Lung (tissue), 12 donors: ENCODE data around the gene RGMA. TPM values are rescaled to one million over a fixed set of nuclear protein-coding genes. Genes with fewer than 3 reads are reported as not detected.
A peak's percentile ranks its signal among the peaks of the same experiment; 100 is the strongest.

ENCODE experiments used
- ATAC-seq: fragments of 200-7000 bp; cut with Tn5 transposase; one replicate; pipeline ENCODE4 v1.9.1; 2020; ENCODE audit warnings: moderate number of reproducible peaks; ENCODE audit not compliant: insufficient read depth, low FRiP score
- DNase-seq, 3 donors: peaks; one replicate each; pipeline ENCODE4 v3.0.0-alpha.2; 2013 to 2017
- H3K27ac ChIP-seq, 2 donors: one replicate each; pipeline ENCODE4 v1.5.1; 2013; ENCODE audit warnings: mild to moderate bottlenecking in 2 of 2, moderate library complexity in 2 of 2, control low read depth in 1 of 2, inconsistent platforms in 1 of 2, low read depth in 1 of 2, low read length in 1 of 2
- H3K27me3 ChIP-seq, 3 donors: one replicate each; pipeline ENCODE4 v1.5.1; 2013; ENCODE audit warnings: low read length in 2 of 3; ENCODE audit not compliant: control insufficient read depth in 3 of 3, insufficient read depth in 3 of 3
- H3K36me3 ChIP-seq, 4 donors: one replicate each; pipeline ENCODE4 v1.5.1; 2013; ENCODE audit warnings: low read length in 4 of 4, mild to moderate bottlenecking in 1 of 4, moderate library complexity in 1 of 4; ENCODE audit not compliant: control insufficient read depth in 4 of 4, insufficient read depth in 4 of 4
- H3K4me1 ChIP-seq, 5 donors: one replicate each; pipeline ENCODE4 v1.5.1; 2013; ENCODE audit warnings: low read length in 5 of 5, mild to moderate bottlenecking in 2 of 5, moderate library complexity in 1 of 5; ENCODE audit not compliant: control insufficient read depth in 5 of 5, insufficient read depth in 5 of 5
- H3K4me3 ChIP-seq: one replicate; pipeline ENCODE4 v1.5.1; 2013; ENCODE audit warnings: mild to moderate bottlenecking, control low read depth, moderate library complexity
- H3K9ac ChIP-seq, 2 donors: one replicate each; pipeline ENCODE4 v1.5.1; 2013; ENCODE audit warnings: low read length in 2 of 2, control low read depth in 1 of 2; ENCODE audit not compliant: insufficient read depth in 1 of 2
- H3K9me3 ChIP-seq, 4 donors: one replicate each; pipeline ENCODE4 v1.5.1; 2013; ENCODE audit warnings: low read length in 3 of 4, mild to moderate bottlenecking in 1 of 4, moderate library complexity in 1 of 4; ENCODE audit not compliant: control insufficient read depth in 4 of 4, insufficient read depth in 3 of 4
- WGBS, 2 donors: extraction: QIAGEN DNeasy Blood & Tissue Kit; methylation state at CpG; one replicate each; pipeline ENCODE4 v1.1.7; 2013; 5-methylcytosine and 5-hydroxymethylcytosine counted together
- polyA plus RNA-seq, 2 donors: library from polyadenylated mRNA; stranded (reverse); fragments of 200-250 nt; gene quantifications; one replicate each; pipeline ENCODE4 v1.2.1, GENCODE V29; 2013
- total RNA-seq, 2 donors: library from RNA; depleted of rRNA in 1 of 2; stranded (reverse); fragments of >200 nt in 1 of 2; gene quantifications; one replicate each; pipeline ENCODE4 v1.2.1, GENCODE V29; 2014 to 2021
- TF ChIP-seq, protein P1 (sequence below): IDR thresholded peaks from 2 replicates; pipeline ENCODE4 v1.5.1; 2012; ENCODE audit warnings: mild to moderate bottlenecking; ENCODE audit errors: control extremely low read depth, extremely low read depth
- donor health status: control.
- donor health status: control.
- donor health status: Bipolar disorder and iron deficiency.
- donor health status: healthy.
- donor health status: DM: yes; HTN: yes; CAD: no.

RGMA gene
- total and polyA plus RNA-seq, 4 donors: 2.3 to 11.3 (median 5.0) TPM

DNA sequence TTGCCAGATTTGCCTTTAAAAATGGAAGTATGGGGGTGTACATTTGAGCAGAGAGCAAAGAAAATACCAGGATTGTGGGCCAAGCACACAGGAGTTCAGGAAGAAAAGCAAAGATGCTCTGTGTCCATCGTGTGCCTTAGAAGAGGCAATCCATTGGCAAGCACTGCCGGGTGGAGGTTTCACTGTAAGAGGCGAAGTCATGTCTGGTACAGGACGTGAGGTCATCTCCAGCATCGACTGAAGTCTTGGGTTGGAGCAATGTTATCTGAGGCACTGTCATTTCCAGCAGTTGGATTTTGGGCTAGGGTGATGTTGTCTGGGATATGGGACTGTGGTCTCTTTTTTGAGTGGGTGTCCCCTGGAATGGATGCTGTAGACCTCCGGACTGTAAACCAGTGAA lies 4.8 kb upstream of the RGMA start:
- H3K4me1 ChIP-seq: peaks cover 0 to 4% (median 0%) of the 10 kb centered on the region in 5 donors
- peaks cover 0 to 33% (median 29%) of the 10 kb centered on the region in 3 donors for H3K27me3 ChIP-seq
- WGBS, 2 donors: 88 to 93% methylated on average over 6 of the region's 6 CpGs
- no peaks in the 10 kb centered on the region for H3K36me3 ChIP-seq
- no peak overlapping the region for H3K27ac ChIP-seq
- DNase-seq (no peak), ATAC-seq (no peak)
- H3K4me3 ChIP-seq: no peak overlapping the region
- TF ChIP-seq, protein P1, sequence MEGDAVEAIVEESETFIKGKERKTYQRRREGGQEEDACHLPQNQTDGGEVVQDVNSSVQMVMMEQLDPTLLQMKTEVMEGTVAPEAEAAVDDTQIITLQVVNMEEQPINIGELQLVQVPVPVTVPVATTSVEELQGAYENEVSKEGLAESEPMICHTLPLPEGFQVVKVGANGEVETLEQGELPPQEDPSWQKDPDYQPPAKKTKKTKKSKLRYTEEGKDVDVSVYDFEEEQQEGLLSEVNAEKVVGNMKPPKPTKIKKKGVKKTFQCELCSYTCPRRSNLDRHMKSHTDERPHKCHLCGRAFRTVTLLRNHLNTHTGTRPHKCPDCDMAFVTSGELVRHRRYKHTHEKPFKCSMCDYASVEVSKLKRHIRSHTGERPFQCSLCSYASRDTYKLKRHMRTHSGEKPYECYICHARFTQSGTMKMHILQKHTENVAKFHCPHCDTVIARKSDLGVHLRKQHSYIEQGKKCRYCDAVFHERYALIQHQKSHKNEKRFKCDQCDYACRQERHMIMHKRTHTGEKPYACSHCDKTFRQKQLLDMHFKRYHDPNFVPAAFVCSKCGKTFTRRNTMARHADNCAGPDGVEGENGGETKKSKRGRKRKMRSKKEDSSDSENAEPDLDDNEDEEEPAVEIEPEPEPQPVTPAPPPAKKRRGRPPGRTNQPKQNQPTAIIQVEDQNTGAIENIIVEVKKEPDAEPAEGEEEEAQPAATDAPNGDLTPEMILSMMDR: no peak
- no peak overlapping the region for H3K9ac ChIP-seq
- peaks cover 0 to 2% (median 0%) of the 10 kb centered on the region in 4 donors for H3K9me3 ChIP-seq

DNA sequence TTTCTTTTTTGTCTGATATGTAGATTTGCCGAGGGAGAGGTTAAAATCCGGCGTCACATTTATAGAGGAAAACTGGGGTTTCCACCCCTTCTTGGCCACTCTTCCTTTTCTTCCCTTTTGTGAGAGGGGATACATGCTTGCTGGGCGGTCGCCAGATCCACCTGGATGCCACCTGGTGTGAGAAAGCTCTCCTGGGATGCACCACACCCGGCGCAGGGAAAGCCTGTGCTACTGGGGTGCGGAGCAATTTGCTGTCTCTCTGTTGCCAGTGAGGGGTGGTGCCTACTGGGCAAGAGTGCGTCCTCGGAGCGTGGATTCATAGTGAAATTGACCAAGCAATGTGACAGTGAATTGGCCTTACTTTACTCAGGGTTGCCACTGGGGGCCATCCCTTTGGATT lies 2.5 kb upstream of the RGMA start:
- Histone ChIP-seq H3K27me3 (peaks cover 0 to 50% (median 46%) of the 10 kb centered on the region in 3 donors), H3K4me3 (no peak overlapping the region), H3K36me3 (no peaks in the 10 kb centered on the region), H3K4me1 (peaks cover 0 to 8% (median 4%) of the 10 kb centered on the region in 5 donors), H3K27ac (no peak overlapping the region), H3K9me3 (peaks cover 0 to 4% (median 0%) of the 10 kb centered on the region in 4 donors), H3K9ac (no peak overlapping the region)
- TF ChIP-seq, protein P1: no peak
- 76 to 87% methylated on average over 11 of the region's 11 CpGs for WGBS, 2 donors
- ATAC-seq: no peak
- DNase-seq: no peak

DNA sequence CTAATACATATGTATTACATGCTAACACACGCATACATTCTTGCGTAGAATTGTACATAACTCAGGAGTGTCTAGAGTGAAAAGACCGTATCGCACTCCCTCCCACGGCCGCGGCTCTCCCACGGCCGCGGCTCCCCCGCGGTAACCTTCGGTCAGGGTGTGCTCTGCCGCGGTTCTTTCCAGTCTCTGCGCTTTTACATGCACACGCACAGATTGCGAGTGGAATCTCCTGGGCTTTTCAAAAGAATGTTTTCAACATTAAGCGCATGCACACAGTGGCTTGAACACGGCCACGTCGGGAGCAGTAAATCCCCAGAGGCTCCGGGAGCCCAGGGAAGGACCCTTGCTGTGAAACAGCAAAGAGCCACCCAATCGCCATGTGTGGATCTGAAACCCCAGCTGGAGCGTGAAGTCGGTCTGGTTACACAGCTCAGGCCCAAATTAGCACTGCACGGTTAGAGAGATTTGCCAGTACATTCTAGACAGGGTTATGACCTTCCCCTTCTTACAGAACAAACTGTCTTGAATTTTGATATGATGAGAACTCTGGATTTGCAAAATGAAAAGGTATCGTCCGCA lies 805 bp upstream of the RGMA start:
- H3K27me3 ChIP-seq: peaks cover 0 to 56% (median 50%) of the 10 kb centered on the region in 3 donors

More for the DNA sequence above, 805 bp upstream of the RGMA start:
- H3K4me3 ChIP-seq: no peak overlapping the region
- no peaks in the 10 kb centered on the region for H3K36me3 ChIP-seq
- peak in 2 of 3 donors; percentile 13 to 17 for DNase-seq
- WGBS, 2 donors: 13 to 14% methylated on average over 29 of the region's 29 CpGs
- ATAC-seq: no peak
- H3K4me1 ChIP-seq: peaks cover 0 to 8% (median 4%) of the 10 kb centered on the region in 5 donors
- H3K9me3 ChIP-seq: peaks cover 0 to 2% (median 0%) of the 10 kb centered on the region in 4 donors
- TF ChIP-seq, protein P1: no peak
- H3K27ac ChIP-seq: no peak overlapping the region
- no peak overlapping the region for H3K9ac ChIP-seq
